ENCODE data around the gene FNDC7.
"Not testable (repeated sequence)": the region's sequence is repeated elsewhere in the genome, so short reads cannot be mapped to it uniquely, and the experiment has no call there.

The FNDC7 gene

DNA sequence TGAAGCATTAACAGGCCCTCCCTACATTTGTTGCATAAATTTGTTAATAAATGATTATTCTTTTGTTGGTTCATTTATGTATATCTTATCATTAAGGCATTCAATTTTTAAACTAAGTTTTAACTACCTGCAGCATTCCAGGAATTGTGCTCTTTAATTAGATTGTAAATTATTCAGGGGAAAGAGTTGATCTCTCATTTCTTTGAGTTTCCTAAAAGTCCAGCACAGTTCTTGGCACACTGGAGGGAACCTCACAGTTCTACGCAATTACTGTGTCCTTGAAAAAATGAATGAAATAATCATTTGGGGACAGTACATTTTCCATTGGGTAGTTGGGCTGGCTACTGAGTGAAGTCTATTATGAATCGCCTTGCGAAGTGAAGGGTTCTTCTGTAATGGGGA is 33.3 kb downstream of the FNDC7 start:
- no peak for DNase-seq

DNA sequence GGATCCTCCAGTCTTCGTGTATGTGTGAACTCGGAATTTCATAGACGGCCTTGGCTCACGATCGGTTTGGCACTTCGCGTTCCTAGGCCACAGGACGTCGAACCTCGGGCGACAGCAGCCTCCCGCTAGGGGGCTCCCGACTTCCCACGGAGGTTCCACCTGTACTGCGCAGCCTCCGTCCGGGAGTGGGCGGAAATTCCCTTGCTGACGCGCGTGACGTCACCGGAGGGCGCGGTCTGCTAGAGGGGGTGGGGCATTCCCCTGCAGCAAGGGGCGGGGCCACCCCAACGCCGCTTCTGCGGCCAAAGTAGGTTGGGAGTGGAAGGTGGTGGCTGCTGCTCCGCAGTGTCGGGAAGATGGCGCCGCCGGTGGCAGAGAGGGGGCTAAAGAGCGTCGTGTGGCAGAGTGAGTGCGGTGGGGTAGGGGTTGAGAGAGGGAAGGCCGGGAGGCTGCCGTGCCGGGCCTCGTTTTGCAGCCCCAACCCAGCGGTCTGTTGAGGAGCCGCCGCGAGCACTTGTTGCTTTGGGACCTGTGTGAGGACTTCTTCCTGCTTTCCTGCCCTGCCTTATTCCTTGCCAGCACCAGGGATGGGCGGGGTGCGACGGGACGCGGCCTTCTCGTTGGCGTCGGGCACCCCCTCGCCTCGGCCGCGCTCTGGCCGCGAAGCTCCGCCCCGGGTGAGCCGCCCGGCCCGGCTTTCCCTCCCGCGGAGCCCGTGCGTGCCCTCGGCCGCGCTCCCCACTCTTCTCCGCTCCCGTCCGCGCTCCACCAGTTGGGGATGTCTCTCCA is 33.9 kb downstream of the FNDC7 start, which contains the start of gene STXBP3:
Gene STXBP3, plus strand, starts transcription at position 293 of the 789 bp plus-strand sequence. Its CDS starts 64 bp downstream, at position 357.
- peak; percentile 94 to 95 for DNase-seq

DNA sequence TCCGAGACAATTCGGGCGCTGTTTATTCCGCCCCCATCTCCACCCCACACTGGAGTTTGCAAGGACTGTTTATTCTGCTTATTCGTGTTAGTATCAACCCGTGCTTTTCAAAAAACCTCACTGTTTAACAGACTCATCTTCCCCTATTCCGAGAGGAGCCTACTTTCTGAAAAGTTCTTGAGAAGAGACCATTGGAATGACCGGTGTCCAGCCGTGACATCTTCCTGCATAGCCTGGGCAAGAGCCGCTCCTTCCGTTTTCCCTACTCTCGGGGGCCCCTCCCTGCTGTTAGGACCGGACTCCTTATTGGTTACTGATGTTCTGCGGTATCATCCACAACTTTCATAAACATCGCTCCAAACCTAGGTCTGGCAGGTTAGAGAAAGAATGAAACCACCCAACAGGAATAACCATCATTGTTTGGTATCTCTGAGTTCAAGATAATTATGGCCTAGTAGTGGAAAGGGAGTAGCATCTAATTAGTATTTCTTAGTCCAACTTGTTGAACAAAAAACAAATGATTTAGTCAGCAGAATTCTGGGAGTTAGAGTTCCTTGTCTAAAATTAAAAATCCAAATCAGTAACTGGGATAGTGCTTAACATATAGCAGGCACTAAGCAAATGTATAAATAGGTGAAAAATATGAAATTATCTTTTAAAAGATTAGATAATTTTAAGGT is 34.6 kb downstream of the FNDC7 start:
- peak; percentile 48 to 73 for DNase-seq

DNA sequence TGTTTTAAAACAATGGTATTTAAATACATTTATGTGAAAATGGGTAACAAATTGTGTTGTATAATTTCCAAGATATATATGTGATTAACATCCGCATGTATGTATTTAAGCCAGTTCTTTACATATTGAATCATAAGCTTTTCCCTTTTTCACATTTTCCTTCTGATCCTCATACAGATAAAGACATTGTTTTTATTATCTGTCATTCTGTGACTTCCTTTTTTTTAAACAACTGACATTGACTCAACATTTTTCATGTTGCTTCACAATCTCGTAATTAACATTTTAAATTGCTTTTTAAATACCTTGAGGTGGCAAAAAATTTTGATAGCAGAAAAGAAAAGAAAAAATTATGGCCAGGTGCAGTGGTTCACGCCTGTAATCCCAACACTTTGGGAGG is 35.2 kb downstream of the FNDC7 start:
- DNase-seq: no peak

DNA sequence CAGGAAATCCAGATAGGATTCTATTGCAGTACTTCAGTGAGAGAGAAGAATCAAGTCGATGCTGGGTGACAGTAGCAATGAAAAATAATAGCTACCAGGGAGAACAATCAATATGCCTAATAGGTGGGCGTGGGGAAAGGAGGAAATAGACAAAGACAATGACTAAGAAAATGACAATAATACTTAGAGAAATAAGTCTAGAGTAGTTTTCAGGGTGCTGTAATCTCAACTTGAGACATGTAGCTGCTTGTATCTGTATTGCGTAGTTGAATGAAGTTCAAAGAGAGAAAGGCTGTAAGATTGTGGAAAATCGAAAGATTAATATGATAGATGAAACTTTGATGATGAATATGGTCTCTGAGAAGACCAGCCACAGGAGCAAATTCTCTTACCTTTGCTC is 36.4 kb downstream of the FNDC7 start:
- no peak for DNase-seq

DNA sequence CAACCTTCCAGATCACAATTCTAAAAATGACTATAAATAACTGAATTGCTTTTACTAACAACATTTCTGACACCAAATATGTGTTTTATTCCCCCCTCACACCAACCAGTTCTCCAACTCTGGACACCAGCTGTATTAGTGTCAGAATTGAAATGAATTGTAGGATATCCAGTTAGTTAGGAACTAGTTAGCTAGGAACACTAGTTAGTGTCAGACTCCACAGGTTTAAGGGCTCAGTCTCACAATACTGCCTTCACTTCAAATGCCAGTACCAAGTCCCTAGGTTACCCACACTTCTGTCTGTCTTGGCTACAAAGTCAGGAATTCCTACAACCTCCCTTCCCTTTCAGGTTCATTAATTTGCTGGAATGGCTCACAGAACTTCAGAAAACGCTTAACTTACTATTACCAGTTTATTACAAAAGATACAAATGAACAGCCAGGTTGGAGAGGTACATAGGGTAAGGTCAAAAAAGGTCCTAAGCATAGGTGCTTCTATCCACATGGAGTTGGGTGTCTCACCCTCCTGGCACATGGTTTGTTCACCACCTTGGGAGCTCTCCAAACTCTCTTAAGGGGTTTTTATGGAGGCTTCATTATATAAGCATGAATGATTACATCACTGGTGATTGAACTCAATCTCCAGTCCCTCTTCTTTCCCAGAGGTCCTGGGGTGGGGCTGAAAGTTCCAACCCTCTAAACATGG is 37.9 kb downstream of the FNDC7 start:
- no peak for DNase-seq

DNA sequence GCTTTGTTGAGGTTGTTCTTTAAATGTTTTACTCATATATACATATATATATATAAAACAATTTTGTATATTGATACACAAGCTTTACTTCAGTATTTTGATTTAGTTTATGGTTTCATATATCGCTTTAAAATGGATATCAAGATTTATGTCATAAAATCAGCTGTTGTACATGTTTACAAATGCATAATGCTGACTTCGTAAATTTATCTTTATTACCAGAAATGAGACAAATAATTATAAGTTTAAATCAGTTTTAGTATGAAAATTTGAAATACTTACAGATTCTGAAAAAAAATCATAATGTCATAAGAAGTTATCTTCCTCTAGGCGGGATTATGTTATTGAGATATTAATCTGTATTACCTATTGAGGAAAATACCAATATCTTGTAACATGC is 40.7 kb downstream of the FNDC7 start:
- no peak for DNase-seq

DNA sequence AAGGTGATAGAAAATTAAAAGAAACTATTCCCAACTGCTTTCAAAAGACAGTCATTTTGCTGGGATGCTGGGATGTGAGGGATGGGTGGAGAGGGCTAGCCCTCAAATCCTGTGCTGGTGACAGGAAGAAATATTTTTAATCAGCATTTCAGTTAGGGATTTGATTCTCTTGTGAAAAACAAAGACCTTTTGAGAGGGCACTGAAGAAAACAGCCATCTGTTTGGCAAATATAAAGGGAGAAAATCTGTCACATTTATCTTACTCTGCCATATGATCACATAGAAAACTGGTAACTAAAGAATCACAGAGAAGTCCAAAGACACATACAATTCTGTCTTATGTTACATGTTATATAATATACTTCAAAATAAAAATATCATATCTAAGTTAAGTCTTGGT is 46.1 kb downstream of the FNDC7 start:
- DNase-seq: no peak

DNA sequence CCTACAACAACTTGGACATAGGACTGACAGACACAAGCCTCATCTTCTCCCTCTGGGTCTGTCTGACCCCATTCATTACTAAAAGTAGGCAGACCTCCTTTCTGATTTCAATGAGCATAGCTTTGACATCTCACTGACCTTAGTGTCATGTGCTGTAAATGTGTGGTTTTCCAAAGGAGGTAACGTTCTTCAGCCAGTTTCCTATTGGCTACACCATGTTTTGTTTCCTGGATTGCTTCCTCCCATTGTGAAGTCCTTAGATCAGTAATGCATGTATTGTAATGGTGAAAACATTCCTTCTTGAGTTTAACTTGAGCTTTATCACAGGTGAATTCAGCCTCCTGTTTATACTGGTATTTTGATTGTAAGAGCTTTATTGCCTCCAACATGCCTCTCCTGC is 54.4 kb downstream of the FNDC7 start:
- no peak for DNase-seq

DNA sequence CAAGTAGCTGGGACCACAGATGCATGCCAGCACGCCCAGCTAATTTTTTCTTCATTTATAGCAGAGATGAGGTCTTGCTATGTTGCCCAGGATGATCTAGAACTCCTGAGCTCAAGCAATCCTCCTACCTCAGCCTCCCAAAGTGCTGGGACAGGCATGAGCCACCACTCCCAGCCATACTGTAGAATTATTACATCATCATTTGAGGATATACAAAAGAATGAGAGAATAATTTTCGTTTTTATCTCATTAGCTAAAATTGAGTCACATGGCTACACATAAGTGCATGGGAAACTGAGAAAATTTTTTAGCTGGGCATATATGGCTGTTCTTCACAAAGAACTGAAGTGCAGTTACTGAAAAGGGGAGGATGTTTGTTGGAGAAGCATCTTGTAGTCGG is 55.0 kb downstream of the FNDC7 start:
- DNase-seq: no peak

DNA sequence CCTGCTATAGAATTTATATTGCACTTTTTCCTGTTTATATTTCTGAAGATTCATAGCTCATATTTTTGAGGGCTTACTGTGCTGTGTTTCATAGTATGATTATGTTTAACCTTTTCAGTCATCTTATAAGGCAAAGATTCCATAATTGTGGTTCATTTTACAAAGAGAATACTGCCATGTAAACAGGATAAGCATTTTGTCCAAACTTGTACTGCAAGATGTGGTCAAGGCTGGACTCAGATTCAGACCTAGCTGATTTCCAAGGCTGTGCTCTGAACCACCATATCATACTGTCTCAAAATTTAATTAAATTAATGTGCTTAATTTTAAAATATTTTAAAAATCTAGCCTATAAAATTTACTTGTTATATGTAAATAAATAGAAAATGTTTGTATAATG is 65.1 kb downstream of the FNDC7 start:
- no peak for DNase-seq

DNA sequence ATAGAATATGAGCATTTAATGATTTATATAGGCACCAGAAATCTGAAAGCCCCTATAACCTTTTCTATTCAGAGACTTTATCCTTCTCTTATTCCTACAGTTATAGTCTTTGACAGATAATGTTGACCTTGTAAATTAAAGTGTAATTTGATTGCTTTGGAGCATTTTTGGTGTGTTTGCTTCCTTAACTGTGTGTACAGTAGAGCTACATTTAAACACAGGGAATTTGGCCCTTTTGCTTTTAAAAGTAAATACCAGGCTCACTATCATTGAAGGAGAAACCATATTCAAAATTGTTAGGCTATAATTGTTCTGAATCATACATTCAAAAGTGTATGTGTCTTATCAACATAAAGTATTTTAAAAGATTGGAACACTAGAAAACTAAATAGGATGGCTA is 66.7 kb downstream of the FNDC7 start:
- no peak for DNase-seq

DNA sequence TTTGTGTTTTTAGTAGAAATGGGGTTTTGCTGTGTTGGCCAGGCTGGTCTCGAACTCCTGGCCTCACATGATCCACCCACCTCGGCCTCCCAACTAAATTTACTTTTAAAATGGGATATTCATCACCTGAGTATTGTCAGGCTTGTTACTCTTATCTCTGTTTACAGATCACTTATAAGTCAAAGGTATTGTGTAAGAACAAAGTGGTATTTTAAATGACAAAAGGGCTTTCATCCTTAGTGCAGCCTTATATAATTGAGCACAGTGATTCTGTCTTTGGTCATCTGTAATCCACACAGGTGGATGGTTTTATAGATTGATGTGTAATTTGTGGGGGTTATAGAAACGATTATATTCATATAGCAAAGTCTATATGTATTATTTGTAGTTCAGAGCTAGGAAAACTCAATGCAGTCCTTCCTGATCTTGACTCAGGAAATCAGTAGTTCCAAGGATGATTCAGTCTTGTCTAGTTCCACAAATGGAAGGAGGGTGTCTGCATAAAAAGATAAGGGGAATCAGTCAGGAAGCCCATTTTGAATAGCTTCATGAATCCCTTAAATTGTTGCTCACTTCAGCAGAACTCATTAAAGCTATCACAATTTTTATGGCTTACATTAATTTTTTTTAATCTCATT is 68.3 kb downstream of the FNDC7 start:
- no peak for DNase-seq

DNA sequence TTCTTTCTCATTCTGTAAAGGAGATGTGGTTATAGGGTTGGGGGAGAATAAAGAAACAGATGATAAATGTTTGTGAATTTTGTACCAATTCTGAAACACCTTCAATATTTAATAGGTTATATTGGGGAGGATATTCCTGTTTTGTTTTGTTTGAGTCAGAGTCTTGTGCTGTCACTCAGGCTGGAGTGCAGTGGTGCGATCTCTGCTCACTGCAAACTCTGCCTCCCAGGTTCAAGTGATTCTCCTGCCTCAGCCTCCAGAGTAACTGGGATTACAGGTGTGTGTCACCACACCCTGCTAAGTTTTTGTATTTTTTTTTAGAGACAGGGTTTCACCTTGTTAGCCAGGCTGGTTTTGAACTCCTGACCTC is 68.9 kb downstream of the FNDC7 start:
- not testable (repeated sequence) for DNase-seq

DNA sequence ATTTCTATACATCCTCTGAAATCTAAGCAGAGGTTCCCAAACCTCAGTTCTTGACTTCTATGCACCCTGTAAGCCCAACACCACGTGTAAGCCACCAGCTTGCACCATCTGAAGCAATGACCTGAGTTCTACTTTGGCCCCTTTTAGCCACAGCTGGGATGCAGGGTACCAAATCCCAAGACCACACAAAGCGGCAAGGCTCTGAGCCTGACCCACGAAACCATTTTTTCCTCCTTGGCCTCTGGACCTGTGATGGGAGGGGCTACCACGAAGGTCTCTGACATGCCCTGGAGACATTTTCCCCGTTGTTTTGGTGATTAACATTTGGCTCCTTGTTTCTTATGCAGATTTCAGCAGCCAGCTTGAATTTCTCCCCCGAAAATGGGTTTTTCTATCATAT is 72.6 kb downstream of the FNDC7 start:
- no peak for DNase-seq

DNA sequence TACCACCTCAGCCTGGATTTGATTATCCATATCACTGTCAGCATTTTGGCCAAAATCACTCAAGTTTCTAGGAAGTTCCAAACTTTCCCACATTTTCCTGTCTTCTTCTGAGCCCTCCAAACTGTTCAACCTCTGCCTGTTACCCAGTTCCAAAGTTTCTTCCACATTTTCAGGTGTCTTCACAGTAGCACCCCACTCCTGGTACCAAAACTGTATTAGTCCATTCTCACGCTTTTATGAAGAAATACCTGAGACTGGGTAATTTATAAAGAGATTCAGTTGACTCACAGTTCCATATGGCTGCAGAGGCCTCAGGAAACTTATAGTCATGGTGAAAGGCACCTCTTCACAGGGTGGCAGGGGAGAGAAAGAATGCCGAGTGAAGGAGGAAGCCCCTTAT is 73.2 kb downstream of the FNDC7 start:
- DNase-seq: no peak

DNA sequence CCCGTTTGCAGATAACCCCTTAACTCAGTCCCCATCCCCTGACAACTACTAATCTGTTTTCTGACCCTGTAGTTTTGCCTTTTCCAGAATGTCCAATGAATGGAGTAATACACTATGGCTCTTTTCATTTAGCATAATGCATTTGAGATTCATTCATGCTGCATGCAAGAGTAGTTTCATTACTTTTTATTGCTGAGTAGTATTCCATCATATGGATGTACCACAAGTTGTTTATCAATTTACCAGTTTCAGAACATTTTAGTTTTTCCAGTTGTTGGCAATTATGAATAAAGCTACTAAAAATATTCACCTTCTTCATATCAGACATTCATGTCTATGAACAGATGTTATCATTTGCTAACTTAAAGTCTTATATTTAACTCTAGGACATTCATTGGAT is 79.1 kb downstream of the FNDC7 start:
- DNase-seq: no peak
